HG03558 (cell line): Measurements from ENCODE around the gene ACAN.

ENCODE experiments used
- ATAC-seq: cut with Tn5 transposase; IDR thresholded peaks from one replicate; pipeline ENCODE4 v1.9.1; 2021; ENCODE audit warnings: moderate number of reproducible peaks; ENCODE audit not compliant: unreplicated experiment; ENCODE audit errors: extremely low read depth

ACAN gene

DNA sequence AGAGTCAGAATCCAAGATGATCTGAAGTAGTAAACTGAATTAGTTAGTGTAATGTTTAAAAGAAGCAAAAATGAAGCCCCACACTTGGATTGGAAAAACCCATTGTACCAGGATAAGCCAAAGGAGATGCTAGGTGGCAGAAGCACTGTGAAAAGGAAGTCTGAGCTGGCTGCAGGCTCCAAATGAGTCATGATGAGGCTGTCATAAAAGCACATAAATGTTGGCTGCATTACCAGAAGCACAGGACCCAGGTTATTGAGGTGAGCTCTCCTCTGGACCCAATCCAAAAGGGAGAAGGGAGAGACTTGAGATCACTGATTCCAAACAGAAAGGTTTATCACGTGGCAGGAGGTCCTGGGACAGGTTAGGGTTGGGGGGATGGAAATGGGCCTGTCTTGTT, 3.2 kb upstream of the ACAN start:
- no peak for ATAC-seq

DNA sequence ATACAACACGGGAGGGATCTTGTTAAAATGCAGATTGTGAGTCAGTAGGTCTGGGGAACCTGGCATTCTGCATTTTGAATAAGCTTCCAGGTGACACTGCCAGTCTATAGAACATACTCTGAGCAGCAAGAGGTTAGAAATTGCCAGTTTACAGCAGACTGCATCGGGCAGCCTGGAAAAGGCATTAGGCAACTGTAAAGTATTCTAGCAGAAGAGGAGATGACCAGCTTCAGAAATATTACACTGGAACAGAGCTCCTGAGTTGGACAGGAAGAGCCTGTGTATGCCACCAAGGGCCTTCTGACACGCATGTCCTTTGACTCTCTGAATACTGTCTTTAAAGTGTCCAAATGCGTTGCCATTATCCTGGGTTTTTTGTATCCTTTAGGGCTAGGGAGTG, 2.5 kb upstream of the ACAN start:
- ATAC-seq = no peak

DNA sequence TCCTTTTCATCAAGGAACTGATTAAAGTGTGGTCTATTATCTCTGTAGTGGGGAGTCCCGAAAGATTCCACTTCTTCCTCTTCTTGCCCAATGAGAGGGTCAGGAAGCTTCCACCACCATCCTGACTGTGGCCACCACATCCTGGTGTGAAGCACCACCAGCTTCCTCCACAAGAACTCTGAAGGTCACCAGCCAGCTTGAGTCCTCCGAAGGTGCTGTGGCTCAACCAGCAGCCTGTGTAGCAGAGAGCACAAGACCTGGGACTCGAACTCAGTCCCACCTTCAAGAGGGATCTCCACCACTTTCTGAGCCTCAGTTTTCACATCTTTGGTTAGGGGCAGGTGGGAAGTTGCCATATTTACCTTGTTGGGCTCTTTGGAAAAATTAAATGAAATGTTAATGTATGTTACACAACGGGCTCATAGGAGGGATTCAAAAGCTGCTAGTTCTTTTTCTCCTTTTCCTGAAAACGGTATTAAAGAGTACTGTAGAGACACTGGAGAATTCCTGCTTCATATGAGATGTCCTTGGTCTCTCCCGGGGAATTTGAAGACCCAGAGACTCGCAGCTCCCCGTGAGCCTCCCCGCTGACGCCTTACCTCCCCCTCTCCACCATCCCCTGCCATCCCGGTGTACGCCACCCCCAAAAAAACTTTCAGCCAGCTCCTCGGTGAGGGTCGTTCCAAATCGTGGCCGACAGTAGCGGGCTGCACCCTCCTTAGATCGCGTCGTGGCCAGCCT, 816 bp upstream of the ACAN start:
- ATAC-seq = no peak

GRCh38 chr15:88802991-88803240, 320 bp upstream of the ACAN start:
- ATAC-seq = no peak

- no peak for ATAC-seq
These were observed 648 bp downstream of the ACAN start for GRCh38 chr15:88803920-88804247.

DNA sequence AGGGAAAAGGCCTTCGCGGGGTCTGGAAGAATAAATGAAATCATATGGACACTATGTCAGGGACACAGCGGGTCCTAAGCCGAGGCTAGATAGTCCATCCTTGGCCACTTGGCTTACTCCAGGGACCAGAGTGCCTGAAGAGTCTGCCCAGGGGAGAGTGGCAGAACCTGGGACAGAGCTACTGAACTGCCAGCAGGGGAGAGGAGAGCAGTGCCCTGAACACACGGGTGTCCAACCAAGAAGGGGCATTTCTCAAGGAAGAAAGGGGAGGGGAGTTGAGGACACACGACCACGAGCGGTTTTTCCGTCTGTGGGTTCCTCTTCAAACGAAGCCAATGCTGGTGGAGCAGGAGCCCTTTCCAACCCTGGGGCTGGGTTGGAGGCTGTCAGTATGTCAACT, 1.0 kb downstream of the ACAN start:
- no peak for ATAC-seq

- no peak for ATAC-seq
These were observed 2.0 kb downstream of the ACAN start for GRCh38 chr15:88805031-88805780.

GRCh38 chr15:88810446-88810845, 7.2 kb downstream of the ACAN start:
- ATAC-seq = no peak

DNA sequence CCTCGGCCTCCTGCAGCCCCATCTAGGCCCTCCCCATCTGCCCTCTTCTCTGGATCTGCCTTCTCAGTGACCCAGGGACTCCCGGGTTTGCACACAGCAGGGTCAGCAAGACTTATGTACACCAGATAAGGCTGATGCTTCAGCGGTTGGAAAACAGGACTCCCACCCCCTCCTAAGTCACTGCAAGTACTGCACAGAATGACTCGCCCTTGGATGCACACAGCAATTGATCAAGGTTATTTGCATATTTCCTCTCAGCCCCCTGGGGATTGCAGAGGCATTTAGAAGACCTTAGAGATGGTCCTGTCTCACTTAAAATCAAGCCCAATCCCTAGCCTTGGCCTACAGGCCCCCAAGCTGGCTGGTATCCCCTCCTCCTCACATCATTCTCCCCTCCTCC, 8.9 kb downstream of the ACAN start:
- ATAC-seq = no peak

DNA sequence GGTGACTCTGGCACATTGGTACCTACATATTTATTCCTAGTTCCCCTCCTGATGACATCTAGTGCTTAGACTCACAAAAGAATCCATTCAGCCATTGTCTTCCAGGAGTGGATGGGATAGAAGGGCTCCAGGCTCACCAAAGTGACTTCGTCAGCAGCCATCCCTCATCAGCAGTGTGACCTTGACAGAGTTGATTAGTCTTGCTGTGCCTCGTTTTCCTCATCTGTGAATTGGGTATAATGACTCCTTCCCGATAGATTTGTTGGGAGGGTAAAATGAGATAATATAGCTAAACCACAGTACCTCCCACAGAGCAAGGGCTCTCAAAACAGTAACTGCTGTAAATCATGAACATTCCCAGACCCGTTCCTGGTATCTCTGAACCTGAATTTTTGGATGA, 10.7 kb downstream of the ACAN start:
- no peak for ATAC-seq

DNA sequence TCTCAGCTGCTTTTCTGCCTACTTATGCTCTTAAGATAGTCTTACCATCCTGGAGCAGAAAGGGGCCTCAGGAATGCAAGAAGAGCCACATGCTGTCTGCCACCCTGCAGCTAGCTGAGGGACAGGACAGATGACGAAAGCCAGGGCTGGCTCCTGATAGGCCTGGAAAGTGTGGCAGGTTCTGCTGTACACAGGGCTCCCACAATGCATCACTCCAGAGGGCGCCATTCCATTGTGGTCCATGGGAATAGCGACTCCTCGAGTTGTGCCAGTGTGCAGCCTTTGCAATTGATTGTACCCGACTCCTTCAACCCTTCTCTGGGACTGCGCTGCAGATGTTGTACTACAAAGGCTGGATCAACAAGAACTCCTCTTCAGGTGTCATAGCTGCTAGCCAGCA, 11.2 kb downstream of the ACAN start:
- no peak for ATAC-seq

DNA sequence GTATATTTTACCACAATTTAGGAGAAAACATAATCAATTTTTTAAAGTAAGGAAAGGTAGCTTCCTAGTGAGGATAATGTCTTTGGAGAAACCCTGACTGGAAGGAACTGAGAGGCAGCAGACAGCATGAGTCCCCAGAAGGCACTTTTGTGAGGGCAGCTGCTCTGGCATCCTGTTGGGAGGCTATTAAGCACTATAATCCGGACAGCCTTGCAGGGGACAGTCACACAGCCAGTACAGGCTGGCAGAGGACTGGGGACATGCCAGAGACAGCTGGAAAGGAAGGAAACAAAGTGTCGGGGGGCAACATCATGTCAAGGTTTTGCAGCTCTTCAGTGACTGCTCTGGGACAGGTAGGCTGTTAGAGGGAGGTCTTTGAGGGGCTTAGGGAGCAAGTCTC, 15.7 kb downstream of the ACAN start:
- no peak for ATAC-seq

DNA sequence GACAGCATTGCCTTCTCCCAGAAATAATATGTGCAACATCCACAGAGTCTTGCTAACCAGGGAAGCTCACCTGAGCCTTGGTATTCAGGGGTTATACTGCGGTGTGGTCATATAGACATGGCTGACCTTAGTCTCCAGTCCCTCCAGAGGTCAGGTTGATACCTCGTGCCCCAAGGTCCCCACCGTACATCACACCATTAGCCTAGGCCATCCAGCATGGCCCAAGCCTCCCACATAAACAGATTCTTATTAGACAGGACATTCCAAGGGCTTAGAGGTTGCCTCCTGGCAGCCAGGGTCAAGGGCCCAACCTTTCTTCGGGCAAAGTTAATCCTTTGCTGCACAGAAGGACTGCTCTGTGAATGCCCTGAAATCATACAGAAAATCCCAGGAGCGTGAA, 18.8 kb downstream of the ACAN start:
- ATAC-seq = no peak

GRCh38 chr15:88828791-88829190, 25.6 kb downstream of the ACAN start:
- no peak for ATAC-seq

- no peak for ATAC-seq
These were observed 26.8 kb downstream of the ACAN start for GRCh38 chr15:88830016-88830415.

DNA sequence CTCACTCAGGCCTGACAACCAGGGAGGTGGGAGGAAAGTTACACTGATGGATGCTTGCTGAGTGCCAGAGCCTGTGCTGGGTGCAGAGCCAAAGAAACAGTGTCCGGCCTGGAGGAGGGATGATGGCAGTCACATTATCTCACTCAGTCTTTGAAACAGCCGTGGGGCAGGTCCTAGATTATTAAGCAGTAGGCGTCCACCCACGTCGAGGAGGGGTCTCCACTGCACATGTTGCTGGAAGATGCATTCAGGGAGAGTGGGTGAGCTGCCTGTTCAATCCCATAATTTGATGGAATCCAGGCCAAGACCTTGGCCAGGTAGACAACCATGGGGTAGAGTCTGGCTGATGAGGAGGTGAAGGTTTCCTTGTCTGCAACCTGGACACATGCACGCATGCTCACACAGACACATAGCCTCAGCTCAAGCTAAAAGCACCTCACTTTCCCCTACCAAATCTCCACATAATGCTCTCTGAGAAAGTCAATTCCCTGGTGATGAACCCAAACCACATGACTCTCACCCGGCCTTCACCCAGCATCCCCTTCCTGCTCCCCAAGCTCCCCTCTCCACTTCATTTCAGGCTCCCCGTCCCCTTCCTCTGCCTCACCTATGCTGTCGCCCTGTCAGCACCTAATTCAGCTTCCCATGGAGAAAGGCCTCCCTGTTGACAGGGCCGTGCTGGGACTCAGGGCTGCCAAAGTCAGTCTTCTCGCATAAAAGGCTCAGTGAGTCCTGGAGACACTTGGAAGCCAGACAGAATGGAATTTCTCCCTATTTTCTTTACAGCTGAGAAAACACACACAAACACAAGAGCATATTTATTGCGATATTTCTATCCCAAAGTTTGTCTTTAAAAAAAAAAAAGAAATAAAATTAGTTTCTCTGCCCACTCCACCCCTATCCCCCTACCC, 29.8 kb downstream of the ACAN start:
- no peak for ATAC-seq

- no peak for ATAC-seq
These were observed 30.5 kb downstream of the ACAN start for GRCh38 chr15:88833731-88834100.

DNA sequence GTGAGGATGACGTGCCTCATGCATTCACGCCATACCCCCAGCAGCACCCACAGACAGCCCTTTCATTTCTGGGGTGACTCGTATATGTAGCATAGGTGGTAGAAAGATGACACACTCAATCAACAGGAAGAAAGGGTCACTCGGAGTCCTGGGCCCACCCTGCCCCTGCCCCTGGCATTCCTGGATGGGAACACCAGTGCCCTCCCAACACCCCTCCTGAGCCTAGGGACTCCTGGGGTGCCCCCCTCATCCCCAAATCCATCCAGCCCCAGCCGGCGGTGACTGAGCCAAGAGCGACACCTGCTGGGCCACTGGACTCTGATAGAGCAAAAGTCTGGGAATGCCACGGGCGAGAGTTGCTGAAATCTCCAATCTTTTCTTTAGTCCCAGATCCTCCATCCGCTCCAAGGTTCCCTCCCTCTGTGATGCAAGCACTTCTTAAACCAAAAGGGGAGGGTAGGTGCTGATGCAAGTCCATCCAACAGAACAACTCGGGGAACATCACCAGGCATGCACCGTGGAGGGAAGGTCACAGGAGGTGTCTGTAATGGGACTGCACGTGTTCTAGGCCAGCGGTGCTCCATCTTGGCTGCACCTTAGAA, 31.1 kb downstream of the ACAN start:
- no peak for ATAC-seq

DNA sequence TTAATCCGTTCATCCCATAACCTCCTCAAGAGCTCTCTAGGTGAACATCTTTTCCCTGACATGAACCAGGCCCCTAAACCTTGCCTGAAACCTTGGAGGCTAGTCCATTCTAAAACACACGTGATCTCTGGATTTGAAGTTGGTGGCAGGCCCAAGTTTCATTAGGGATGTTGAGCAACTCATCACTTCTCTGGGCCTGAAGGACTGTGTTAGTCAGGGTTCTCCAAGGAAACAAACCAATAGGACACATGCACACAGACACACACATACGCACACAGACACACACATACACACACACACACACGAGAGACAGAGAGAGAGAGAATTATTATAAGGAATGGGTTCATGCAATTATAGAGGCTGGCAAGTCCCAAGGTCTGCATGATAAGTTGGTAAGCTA, 31.9 kb downstream of the ACAN start:
- no peak for ATAC-seq

DNA sequence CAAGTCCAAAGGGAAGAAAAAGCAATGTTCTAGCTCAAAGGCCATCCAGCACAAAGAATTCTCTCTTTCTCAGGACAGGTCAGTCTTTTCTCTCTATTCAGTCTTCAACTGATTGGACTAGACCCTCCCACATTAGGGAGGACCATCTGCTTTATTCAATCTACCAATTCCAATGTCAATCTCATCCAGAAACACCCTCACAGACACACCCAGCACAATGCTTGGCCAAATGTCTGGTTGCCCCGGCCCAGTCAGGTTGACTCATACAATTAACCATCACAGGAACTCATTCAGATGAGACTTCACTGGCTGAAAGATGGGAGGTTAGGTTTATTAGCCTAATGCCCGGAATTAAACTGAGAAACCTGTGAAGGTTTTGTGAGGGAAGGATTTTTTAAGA, 32.4 kb downstream of the ACAN start:
- ATAC-seq = no peak

GRCh38 chr15:88838667-88839066, 35.4 kb downstream of the ACAN start:
- ATAC-seq = no peak
